ENCODE results near the gene SLC22A4. TPM values are rescaled to one million over a fixed set of nuclear protein-coding genes. Genes with fewer than 3 reads are reported as not detected.

The SLC22A4 gene
- total RNA-seq, 4 donors from 2014 or later = 25.5 to 56.6 (median 37.3) TPM; not detected in 1

DNA sequence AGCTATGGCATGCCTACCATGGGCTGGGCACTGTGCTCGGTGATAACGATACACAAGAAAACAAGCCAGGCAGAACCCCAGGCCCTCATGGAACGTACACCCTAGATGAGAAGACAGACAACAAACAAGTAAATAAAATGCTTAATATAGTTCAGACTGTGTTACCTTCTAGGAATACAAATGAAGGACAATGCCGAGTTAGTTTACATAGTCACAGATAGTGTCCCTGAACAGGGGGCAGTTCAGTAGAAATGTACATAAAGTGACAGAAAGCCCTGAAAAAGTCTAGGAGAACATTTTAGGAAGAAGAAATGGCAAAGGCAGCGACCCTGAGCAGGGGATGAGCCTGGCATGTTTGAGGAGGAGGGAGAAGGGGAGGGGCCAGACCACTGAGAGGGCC, 97.1 kb downstream of the SLC22A4 start:
- no peaks in the 10 kb centered on the region for H3K27me3 ChIP-seq
- H3K9me3 ChIP-seq = no peaks in the 10 kb centered on the region
- peaks cover 7 to 22% (median 14%) of the 10 kb centered on the region in 4 donors for H3K4me1 ChIP-seq
- no peak for TF ChIP-seq POLR2A (IDR thresholded peaks at IDR 0.05)
- TF ChIP-seq, protein P1, sequence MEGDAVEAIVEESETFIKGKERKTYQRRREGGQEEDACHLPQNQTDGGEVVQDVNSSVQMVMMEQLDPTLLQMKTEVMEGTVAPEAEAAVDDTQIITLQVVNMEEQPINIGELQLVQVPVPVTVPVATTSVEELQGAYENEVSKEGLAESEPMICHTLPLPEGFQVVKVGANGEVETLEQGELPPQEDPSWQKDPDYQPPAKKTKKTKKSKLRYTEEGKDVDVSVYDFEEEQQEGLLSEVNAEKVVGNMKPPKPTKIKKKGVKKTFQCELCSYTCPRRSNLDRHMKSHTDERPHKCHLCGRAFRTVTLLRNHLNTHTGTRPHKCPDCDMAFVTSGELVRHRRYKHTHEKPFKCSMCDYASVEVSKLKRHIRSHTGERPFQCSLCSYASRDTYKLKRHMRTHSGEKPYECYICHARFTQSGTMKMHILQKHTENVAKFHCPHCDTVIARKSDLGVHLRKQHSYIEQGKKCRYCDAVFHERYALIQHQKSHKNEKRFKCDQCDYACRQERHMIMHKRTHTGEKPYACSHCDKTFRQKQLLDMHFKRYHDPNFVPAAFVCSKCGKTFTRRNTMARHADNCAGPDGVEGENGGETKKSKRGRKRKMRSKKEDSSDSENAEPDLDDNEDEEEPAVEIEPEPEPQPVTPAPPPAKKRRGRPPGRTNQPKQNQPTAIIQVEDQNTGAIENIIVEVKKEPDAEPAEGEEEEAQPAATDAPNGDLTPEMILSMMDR (IDR thresholded peaks at IDR 0.05) = no peak
- DNase-seq = peak in 1 of 3 donors; percentile 35
- H3K36me3 ChIP-seq = peaks cover 0 to 36% (median 0%) of the 10 kb centered on the region in 3 donors
- H3K4me3 ChIP-seq = no peak overlapping the region
- H3K27ac ChIP-seq = no peak overlapping the region

GRCh38 chr5:132391870-132392269, 97.7 kb downstream of the SLC22A4 start:
- Histone ChIP-seq H3K36me3 (peaks cover 0 to 40% (median 0%) of the 10 kb centered on the region in 3 donors), H3K9me3 (no peaks in the 10 kb centered on the region), H3K27me3 (no peaks in the 10 kb centered on the region), H3K4me3 (no peak overlapping the region), H3K4me1 (peaks cover under 1 to 16% (median 11%) of the 10 kb centered on the region in 4 donors), H3K27ac (no peak overlapping the region)
- no peak for DNase-seq
- TF ChIP-seq POLR2A (IDR thresholded peaks at IDR 0.05) = no peak
- TF ChIP-seq, protein P1 (IDR thresholded peaks at IDR 0.05) = no peak

DNA sequence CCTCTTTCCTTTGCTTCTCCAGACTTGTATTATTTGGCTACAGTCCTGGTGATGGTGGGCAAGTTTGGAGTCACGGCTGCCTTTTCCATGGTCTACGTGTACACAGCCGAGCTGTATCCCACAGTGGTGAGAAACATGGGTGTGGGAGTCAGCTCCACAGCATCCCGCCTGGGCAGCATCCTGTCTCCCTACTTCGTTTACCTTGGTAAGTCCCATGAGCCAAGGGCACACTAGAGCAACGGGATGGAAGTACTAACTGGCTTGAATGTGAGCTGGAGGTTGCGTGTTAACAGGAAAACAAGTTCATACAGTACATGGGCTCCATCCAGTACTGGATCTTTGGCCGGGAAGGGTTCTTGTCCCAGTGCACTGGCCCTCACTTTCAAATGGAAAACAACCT, 98.2 kb downstream of the SLC22A4 start:
- peaks cover 0 to 40% (median 0%) of the 10 kb centered on the region in 3 donors for H3K36me3 ChIP-seq
- peak in 1 of 3 donors; percentile 36 for DNase-seq
- TF ChIP-seq, protein P1 (IDR thresholded peaks at IDR 0.05) = no peak
- TF ChIP-seq POLR2A (IDR thresholded peaks at IDR 0.05) = no peak

GRCh38 chr5:132392978-132393825, 99.0 kb downstream of the SLC22A4 start:
- H3K27me3 ChIP-seq = no peaks in the 10 kb centered on the region
- no peak for TF ChIP-seq POLR2A (IDR thresholded peaks at IDR 0.05)
- TF ChIP-seq, protein P1 (IDR thresholded peaks at IDR 0.05) = no peak
- H3K27ac ChIP-seq = no peak overlapping the region
- H3K4me3 ChIP-seq = no peak overlapping the region
- H3K9me3 ChIP-seq = no peaks in the 10 kb centered on the region
- H3K36me3 ChIP-seq = peaks cover 0 to 40% (median 0%) of the 10 kb centered on the region in 3 donors
- peak in 1 of 3 donors; percentile 25 for DNase-seq
- peaks cover 0 to 6% (median 4%) of the 10 kb centered on the region in 4 donors for H3K4me1 ChIP-seq

More for the DNA sequence above, 98.2 kb downstream of the SLC22A4 start:
- no peaks in the 10 kb centered on the region for H3K9me3 ChIP-seq
- H3K4me3 ChIP-seq = no peak overlapping the region
- H3K27ac ChIP-seq = no peak overlapping the region
- peaks cover 0 to 11% (median 7%) of the 10 kb centered on the region in 4 donors for H3K4me1 ChIP-seq
- H3K27me3 ChIP-seq = no peaks in the 10 kb centered on the region

Small RNA genes within 50 kb of the gene (small RNA-seq; reads per million reads assigned to genes)
- gene MIR3936 = 0 reads per million in 2 donors

Other genes with a start within 250 kb of the SLC22A4 start
- not detected for gene IL3, start 233.7 kb upstream of the SLC22A4 start, total RNA-seq
- not detected for gene CSF2, start 220.6 kb upstream of the SLC22A4 start, total RNA-seq
- 10 to 100 TPM; 21.5 to 81.4 (median 51.2) TPM for gene P4HA2, start 66.5 kb upstream of the SLC22A4 start, total RNA-seq
- 10 to 100 TPM in 3 of 4 donors, 1 to 10 TPM in 1; 4.6 to 27.2 (median 18.5) TPM for gene PDLIM4, start 36.7 kb upstream of the SLC22A4 start, total RNA-seq
- gene SLC22A5, start 75.3 kb downstream of the SLC22A4 start, total RNA-seq = 100 to 1,000 TPM in 2 of 4 donors, 10 to 100 TPM in 2; 25.6 to 152 (median 110) TPM
- 100 to 1,000 TPM in 3 of 4 donors, 10 to 100 TPM in 1; 92.7 to 152 (median 122) TPM for gene IRF1, start 196.4 kb downstream of the SLC22A4 start, total RNA-seq
- not detected for gene IL5, start 249.1 kb downstream of the SLC22A4 start, total RNA-seq